SU-DHL-6 (cell line): ENCODE measurements around the gene CDR2L.
A peak's percentile ranks its signal among the peaks of the same experiment; 100 is the strongest.

Experiments used
- H2AFZ ChIP-seq: fragments of 200-600 bp; sonication (generic); 2 replicates; pipeline ENCODE4 v1.6.1; 2014; ENCODE audit warnings: low read depth, mild to moderate bottlenecking, moderate library complexity, mixed read lengths, antibody characterized with exemption, low read length; ENCODE audit not compliant: severe bottlenecking
- H3F3A ChIP-seq: fragments of 200-600 bp; shearing (Covaris generic); 2 replicates; pipeline ENCODE4 v1.6.0; 2016; ENCODE audit warnings: antibody characterized with exemption, mild to moderate bottlenecking; ENCODE audit not compliant: insufficient read depth
- H3K27ac ChIP-seq: fragments of 200-600 bp; sonication (generic); 2 replicates; pipeline ENCODE4 v1.5.1; 2016; ENCODE audit warnings: low read depth, mild to moderate bottlenecking, low read length, moderate library complexity, mixed read lengths
- H3K27me3 ChIP-seq: fragments of 200-600 bp; sonication (generic), shearing (Covaris generic); 2 replicates; pipeline ENCODE4 v1.6.0; 2014; ENCODE audit warnings: mild to moderate bottlenecking, low read length
- H3K36me3 ChIP-seq: fragments of 200-600 bp; sonication (generic); 2 replicates; pipeline ENCODE4 v1.6.1; 2014; ENCODE audit warnings: mild to moderate bottlenecking, low read length, mixed read lengths
- H3K4me2 ChIP-seq: fragments of 300-600, 200-600 bp; shearing (Covaris generic), sonication (generic); 2 replicates; pipeline ENCODE4 v1.6.0; 2014; ENCODE audit warnings: low read length, low read depth, mild to moderate bottlenecking; ENCODE audit not compliant: poor library complexity, severe bottlenecking
- H3K4me3 ChIP-seq: fragments of 200-600 bp; sonication (generic); 2 replicates; pipeline ENCODE4 v1.5.1; 2014; ENCODE audit warnings: antibody characterized with exemption, low read length, mild to moderate bottlenecking, mixed read lengths; ENCODE audit not compliant: insufficient read depth, poor library complexity, severe bottlenecking
- H3K79me2 ChIP-seq: fragments of 200-600 bp; sonication (generic); 2 replicates; pipeline ENCODE4 v1.6.1; 2014; ENCODE audit warnings: mild to moderate bottlenecking, low read length, moderate library complexity; ENCODE audit not compliant: insufficient read depth
- H3K9ac ChIP-seq: fragments of 200-600 bp; sonication (generic); 2 replicates; pipeline ENCODE4 v1.7.0; 2014; ENCODE audit warnings: mild to moderate bottlenecking, low read length
- H3K9me2 ChIP-seq: fragments of 200-600 bp; sonication (generic); replicated peaks from 2 replicates; pipeline ENCODE4 v1.6.1; 2014; ENCODE audit warnings: low read length; ENCODE audit not compliant: insufficient read depth
- H3K9me3 ChIP-seq: fragments of 200-600 bp; sonication (generic); 2 replicates; pipeline ENCODE4 v1.6.1; 2014; ENCODE audit warnings: low read length, mixed read lengths; ENCODE audit not compliant: insufficient read depth
- H4K20me1 ChIP-seq: fragments of 200-600 bp; sonication (generic); 2 replicates; pipeline ENCODE4 v1.6.1; 2014; ENCODE audit warnings: low read depth, mild to moderate bottlenecking, antibody characterized with exemption, low read length, moderate library complexity, mixed read lengths
- EZH2phosphoT487 ChIP-seq: fragments of 200-600 bp; sonication (generic), shearing (Covaris generic); conservative IDR thresholded peaks from 2 replicates; pipeline ENCODE4 v1.6.1; 2018; ENCODE audit warnings: mild to moderate bottlenecking, antibody characterized with exemption, low read length, moderate library complexity, mixed read lengths
- TF ChIP-seq, protein P1 (sequence below): fragments of 200-600 bp; sonication (generic); IDR thresholded peaks from one replicate; pipeline ENCODE4 v1.5.1; 2017; ENCODE audit warnings: antibody characterized with exemption, mild to moderate bottlenecking, low read length, moderate library complexity; ENCODE audit not compliant: insufficient read depth, poor library complexity, severe bottlenecking

Gene CDR2L

DNA sequence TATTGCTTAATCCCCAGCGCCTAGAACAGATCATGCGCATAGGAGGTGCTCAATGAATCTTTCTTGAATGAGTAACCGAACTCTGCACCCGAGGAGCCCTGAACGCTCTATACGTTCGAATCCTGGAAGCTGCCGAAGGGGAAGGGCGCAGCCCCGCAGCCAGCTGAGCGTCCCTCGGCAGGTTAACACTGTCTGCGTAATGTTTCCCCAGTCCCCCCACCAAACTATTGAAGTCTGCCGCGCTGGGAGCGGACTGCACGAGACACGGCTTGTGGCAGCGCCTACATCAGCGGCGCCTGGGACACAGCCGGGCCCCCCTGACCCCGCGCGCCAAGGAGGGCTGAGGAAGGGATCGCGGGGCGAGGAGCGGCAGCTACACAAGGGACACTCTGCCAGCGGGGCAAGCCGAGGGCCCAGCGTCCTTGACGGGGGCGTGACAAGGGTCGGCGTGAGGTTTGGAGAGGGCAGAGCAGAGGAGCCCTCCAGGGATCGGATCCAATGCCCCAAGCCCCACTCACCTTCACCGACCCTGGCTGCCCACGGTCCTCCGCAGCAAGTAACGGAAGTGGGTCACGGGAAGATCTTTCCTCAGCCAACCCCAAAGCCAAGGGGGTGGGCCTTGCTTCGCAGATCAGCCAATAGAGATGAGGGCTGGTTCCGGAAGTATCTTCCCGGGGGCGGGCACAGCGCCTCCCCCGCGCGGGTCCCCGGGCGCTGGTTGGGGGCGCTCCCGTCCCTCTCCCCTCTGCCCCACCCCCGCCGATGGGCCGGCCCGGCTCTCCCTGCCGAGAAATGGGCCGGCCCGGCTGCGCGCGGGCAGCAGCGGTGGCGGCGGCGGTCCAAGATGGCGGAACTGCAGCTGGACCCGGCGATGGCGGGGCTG, 59.2 kb downstream of the CDR2L start, which contains the start of the genes ATP5PD and KCTD2:
Gene ATP5PD, minus strand, starts transcription at position 563 of the 883 bp plus-strand sequence. CDS start 4,319 bp downstream, outside the sequence.
Gene KCTD2, plus strand, starts transcription at position 819 of the 883 bp plus-strand sequence. Its CDS starts 26 bp downstream, at position 845.
- no peaks in the 10 kb centered on the region for H4K20me1 ChIP-seq
- H3K9ac ChIP-seq, result peak within 1 kb of the TSS; percentile 96
- peak within 1 kb of the TSS; percentile 46; the same call in 1 of the 2 replicates for H3K27ac ChIP-seq
- no peaks in the 10 kb centered on the region for H3K27me3 ChIP-seq
- no peaks in the 10 kb centered on the region for H3K9me2 ChIP-seq
- peak within 1 kb of the TSS; percentile 73 for H2AFZ ChIP-seq
- peaks cover 9% of the 10 kb centered on the region for H3K79me2 ChIP-seq
- no peak for TF ChIP-seq EZH2phosphoT487
- TF ChIP-seq, protein P1, sequence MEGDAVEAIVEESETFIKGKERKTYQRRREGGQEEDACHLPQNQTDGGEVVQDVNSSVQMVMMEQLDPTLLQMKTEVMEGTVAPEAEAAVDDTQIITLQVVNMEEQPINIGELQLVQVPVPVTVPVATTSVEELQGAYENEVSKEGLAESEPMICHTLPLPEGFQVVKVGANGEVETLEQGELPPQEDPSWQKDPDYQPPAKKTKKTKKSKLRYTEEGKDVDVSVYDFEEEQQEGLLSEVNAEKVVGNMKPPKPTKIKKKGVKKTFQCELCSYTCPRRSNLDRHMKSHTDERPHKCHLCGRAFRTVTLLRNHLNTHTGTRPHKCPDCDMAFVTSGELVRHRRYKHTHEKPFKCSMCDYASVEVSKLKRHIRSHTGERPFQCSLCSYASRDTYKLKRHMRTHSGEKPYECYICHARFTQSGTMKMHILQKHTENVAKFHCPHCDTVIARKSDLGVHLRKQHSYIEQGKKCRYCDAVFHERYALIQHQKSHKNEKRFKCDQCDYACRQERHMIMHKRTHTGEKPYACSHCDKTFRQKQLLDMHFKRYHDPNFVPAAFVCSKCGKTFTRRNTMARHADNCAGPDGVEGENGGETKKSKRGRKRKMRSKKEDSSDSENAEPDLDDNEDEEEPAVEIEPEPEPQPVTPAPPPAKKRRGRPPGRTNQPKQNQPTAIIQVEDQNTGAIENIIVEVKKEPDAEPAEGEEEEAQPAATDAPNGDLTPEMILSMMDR, result no peak
- 0 out of 2 replicates have a peak, but pooled peaks cover under 1% of the 10 kb centered on the region for H3K36me3 ChIP-seq
- H3K9me3 ChIP-seq, result no peaks in the 10 kb centered on the region
- peak within 1 kb of the TSS; percentile 87 for H3K4me2 ChIP-seq
- H3K4me3 ChIP-seq, result peak within 1 kb of the TSS; percentile 96
- H3F3A ChIP-seq, result 0 out of 2 replicates have a peak, but pooled peaks cover 4% of the 10 kb centered on the region

DNA sequence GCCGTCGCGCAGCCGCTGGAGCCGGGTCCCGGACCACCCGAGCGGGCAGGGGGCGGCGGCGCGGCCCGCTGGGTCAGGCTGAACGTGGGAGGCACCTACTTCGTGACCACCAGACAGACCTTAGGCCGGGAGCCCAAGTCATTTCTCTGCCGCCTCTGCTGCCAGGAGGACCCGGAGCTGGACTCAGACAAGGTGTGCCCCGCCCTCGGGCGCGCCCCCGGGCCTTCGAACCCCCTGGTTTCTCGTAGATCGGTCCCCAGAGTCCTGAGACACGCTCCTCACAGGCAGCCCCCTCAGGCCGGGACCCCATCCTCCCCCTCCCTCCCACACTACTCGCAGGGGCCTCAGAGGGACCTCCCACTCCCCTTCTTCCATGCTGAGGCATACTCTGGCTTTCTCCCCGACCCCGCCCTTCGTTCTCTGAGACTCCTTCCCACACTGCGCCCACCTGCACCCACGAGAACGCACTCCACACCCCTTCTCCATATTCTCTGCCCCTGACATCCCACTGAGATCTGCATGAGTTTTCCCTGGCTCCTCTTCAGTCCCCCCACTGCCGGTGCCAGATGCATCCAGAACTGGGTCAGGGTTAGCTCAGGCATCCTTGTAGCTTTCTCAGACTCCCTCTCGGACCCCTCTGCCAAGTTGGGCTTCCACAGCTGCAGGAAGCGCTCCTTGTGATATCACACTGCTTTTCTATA, 60.1 kb downstream of the CDR2L start:
- peak overlapping the region; percentile 96 for H3K4me3 ChIP-seq
- no peaks in the 10 kb centered on the region for H4K20me1 ChIP-seq
- TF ChIP-seq EZH2phosphoT487, result no peak
- TF ChIP-seq, protein P1, result no peak
- peak overlapping the region; percentile 96 for H3K9ac ChIP-seq
- 0 out of 2 replicates have a peak, but pooled peaks cover 4% of the 10 kb centered on the region for H3F3A ChIP-seq
- H3K79me2 ChIP-seq, result peaks cover 9% of the 10 kb centered on the region
- no peaks in the 10 kb centered on the region for H3K9me3 ChIP-seq
- no peaks in the 10 kb centered on the region for H3K9me2 ChIP-seq
- no peaks in the 10 kb centered on the region for H3K27me3 ChIP-seq
- H3K36me3 ChIP-seq, result 0 out of 2 replicates have a peak, but pooled peaks cover 4% of the 10 kb centered on the region
- peak overlapping the region; percentile 87 for H3K4me2 ChIP-seq
- H3K27ac ChIP-seq, result no peak overlapping the region
- H2AFZ ChIP-seq, result peak overlapping the region; percentile 48

DNA sequence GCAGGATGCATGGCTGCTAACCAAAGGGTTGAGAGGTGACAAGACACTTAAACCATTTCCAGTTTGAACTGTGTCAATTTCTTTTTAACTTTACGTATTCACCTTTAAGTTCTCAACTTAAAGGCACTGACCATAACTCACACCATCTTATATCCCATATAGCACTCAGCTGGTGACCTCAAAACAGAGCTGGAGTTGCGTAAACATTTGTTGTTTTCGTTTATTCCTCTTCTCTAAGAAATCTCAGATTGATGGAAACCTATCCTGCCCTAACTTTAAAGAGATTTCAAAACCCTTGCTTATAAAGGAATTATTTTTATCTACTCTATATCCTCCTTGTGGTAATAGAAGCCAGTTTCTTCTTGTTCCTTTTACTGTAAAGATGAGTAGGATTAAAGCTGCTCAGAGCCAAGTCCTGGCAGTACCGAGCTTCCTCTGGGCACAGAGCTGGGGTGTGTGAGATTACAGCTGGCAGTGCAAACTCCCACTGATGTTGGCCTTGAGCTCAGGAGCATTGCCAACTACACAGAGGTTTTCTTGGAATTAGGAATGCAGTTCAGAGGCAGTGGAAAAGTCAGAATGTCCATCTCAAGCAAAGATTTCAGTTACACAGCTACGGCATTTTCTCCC, 60.9 kb downstream of the CDR2L start:
- H3K4me3 ChIP-seq, result peak overlapping the region; percentile 96
- H3K27me3 ChIP-seq, result no peaks in the 10 kb centered on the region
- H3K9me3 ChIP-seq, result no peaks in the 10 kb centered on the region
- H3K4me2 ChIP-seq, result peak overlapping the region; percentile 87
- H3F3A ChIP-seq, result 0 out of 2 replicates have a peak, but pooled peaks cover 4% of the 10 kb centered on the region
- peak overlapping the region; percentile 96 for H3K9ac ChIP-seq
- TF ChIP-seq, protein P1, result no peak
- TF ChIP-seq EZH2phosphoT487, result no peak
- peaks cover 9% of the 10 kb centered on the region for H3K79me2 ChIP-seq
- 0 out of 2 replicates have a peak, but pooled peaks cover 4% of the 10 kb centered on the region for H3K36me3 ChIP-seq
- no peak overlapping the region for H2AFZ ChIP-seq
- H3K27ac ChIP-seq, result no peak overlapping the region
- H3K9me2 ChIP-seq, result no peaks in the 10 kb centered on the region
- H4K20me1 ChIP-seq, result no peaks in the 10 kb centered on the region
